ENCODE results near the gene GLTP.

Gene GLTP

GRCh38 chr12:109873653-109874052 lies 6.7 kb downstream of the GLTP start:
- no peaks in the 10 kb centered on the region for H3K9me3 ChIP-seq (ENCODE audit: insufficient read depth, low read depth, low read length)
- no peak overlapping the region for H3K4me2 ChIP-seq (ENCODE audit: low read depth, low read length, poor library complexity, severe bottlenecking)
- no peaks in the 10 kb centered on the region for H3F3A ChIP-seq (ENCODE audit: low read depth)
- H2AFZ ChIP-seq (ENCODE audit: low read length) = no peak overlapping the region
- TF ChIP-seq, protein P1, sequence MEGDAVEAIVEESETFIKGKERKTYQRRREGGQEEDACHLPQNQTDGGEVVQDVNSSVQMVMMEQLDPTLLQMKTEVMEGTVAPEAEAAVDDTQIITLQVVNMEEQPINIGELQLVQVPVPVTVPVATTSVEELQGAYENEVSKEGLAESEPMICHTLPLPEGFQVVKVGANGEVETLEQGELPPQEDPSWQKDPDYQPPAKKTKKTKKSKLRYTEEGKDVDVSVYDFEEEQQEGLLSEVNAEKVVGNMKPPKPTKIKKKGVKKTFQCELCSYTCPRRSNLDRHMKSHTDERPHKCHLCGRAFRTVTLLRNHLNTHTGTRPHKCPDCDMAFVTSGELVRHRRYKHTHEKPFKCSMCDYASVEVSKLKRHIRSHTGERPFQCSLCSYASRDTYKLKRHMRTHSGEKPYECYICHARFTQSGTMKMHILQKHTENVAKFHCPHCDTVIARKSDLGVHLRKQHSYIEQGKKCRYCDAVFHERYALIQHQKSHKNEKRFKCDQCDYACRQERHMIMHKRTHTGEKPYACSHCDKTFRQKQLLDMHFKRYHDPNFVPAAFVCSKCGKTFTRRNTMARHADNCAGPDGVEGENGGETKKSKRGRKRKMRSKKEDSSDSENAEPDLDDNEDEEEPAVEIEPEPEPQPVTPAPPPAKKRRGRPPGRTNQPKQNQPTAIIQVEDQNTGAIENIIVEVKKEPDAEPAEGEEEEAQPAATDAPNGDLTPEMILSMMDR (conservative IDR thresholded peaks at IDR 0.05; ENCODE audit: low read length) = no peak
- no peak for TF ChIP-seq EZH2phosphoT487 (IDR thresholded peaks at IDR 0.05; ENCODE audit: borderline replicate concordance)
- H3K9ac ChIP-seq (ENCODE audit: low read depth, low read length, poor library complexity, severe bottlenecking) = no peak overlapping the region
- peaks cover 41% of the 10 kb centered on the region for H3K79me2 ChIP-seq (ENCODE audit: insufficient read depth, low read length)
- H3K9me2 ChIP-seq (replicated peaks; ENCODE audit: low read depth, low read length) = no peaks in the 10 kb centered on the region
- H3K4me3 ChIP-seq (ENCODE audit: low read length, poor library complexity, severe bottlenecking) = no peak overlapping the region
- H3K36me3 ChIP-seq (ENCODE audit: insufficient read depth, low read length) = no peaks in the 10 kb centered on the region
- H4K20me1 ChIP-seq (ENCODE audit: insufficient read depth, low read length, poor library complexity, severe bottlenecking) = peaks cover 6% of the 10 kb centered on the region
- no peaks in the 10 kb centered on the region for H3K27me3 ChIP-seq (ENCODE audit: insufficient read depth, low read length, poor library complexity, severe bottlenecking)
- peaks cover 50% of the 10 kb centered on the region for H3K4me1 ChIP-seq (ENCODE audit: insufficient read depth, low read length, poor library complexity, severe bottlenecking)

GRCh38 chr12:109871668-109872314 lies 8.6 kb downstream of the GLTP start:
- Histone ChIP-seq H3K4me1 (ENCODE audit: insufficient read depth, low read length, poor library complexity, severe bottlenecking) (peaks cover 34% of the 10 kb centered on the region), H4K20me1 (ENCODE audit: insufficient read depth, low read length, poor library complexity, severe bottlenecking) (peaks cover 6% of the 10 kb centered on the region), H3K79me2 (ENCODE audit: insufficient read depth, low read length) (peaks cover 29% of the 10 kb centered on the region; the same call in 1 of the 2 replicates), H3K9me3 (ENCODE audit: insufficient read depth, low read depth, low read length) (no peaks in the 10 kb centered on the region), H3F3A (ENCODE audit: low read depth) (no peaks in the 10 kb centered on the region), H3K9me2 (replicated peaks; ENCODE audit: low read depth, low read length) (no peaks in the 10 kb centered on the region), H3K36me3 (ENCODE audit: insufficient read depth, low read length) (no peaks in the 10 kb centered on the region), H3K4me2 (ENCODE audit: low read depth, low read length, poor library complexity, severe bottlenecking) (no peak overlapping the region), H3K4me3 (ENCODE audit: low read length, poor library complexity, severe bottlenecking) (no peak overlapping the region), H2AFZ (ENCODE audit: low read length) (no peak overlapping the region), H3K9ac (ENCODE audit: low read depth, low read length, poor library complexity, severe bottlenecking) (no peak overlapping the region), H3K27me3 (ENCODE audit: insufficient read depth, low read length, poor library complexity, severe bottlenecking) (no peaks in the 10 kb centered on the region)
- TF ChIP-seq EZH2phosphoT487 (IDR thresholded peaks at IDR 0.05; ENCODE audit: borderline replicate concordance) = no peak
- TF ChIP-seq, protein P1 (conservative IDR thresholded peaks at IDR 0.05; ENCODE audit: low read length) = no peak

DNA sequence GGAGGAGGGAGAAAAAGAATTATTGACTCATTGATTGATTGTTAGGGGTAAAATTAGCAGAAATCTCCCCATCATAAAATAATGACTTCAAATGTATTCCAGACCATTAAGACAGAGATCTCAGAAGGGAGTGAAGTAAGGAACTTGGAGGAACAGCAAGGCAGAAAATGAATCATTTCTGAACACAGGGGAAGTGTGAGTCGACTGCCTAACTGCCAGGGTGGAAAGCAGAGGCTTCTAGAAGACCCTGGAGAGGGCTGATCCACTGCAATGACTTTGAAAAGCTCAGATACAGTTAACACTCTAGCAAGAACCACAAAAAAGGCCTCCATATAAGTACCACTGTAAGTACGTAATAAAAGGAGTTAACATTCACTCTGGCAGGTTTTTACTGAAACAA lies 9.7 kb downstream of the GLTP start:
- Histone ChIP-seq H3K4me1 (ENCODE audit: insufficient read depth, low read length, poor library complexity, severe bottlenecking) (peaks cover 23% of the 10 kb centered on the region), H3K27me3 (ENCODE audit: insufficient read depth, low read length, poor library complexity, severe bottlenecking) (no peaks in the 10 kb centered on the region), H3K9me3 (ENCODE audit: insufficient read depth, low read depth, low read length) (no peaks in the 10 kb centered on the region), H3K79me2 (ENCODE audit: insufficient read depth, low read length) (peaks cover 26% of the 10 kb centered on the region; the same call in 1 of the 2 replicates), H3K9ac (ENCODE audit: low read depth, low read length, poor library complexity, severe bottlenecking) (no peak overlapping the region), H4K20me1 (ENCODE audit: insufficient read depth, low read length, poor library complexity, severe bottlenecking) (peaks cover 3% of the 10 kb centered on the region), H2AFZ (ENCODE audit: low read length) (no peak overlapping the region), H3K36me3 (ENCODE audit: insufficient read depth, low read length) (no peaks in the 10 kb centered on the region), H3K4me3 (ENCODE audit: low read length, poor library complexity, severe bottlenecking) (no peak overlapping the region), H3F3A (ENCODE audit: low read depth) (no peaks in the 10 kb centered on the region), H3K4me2 (ENCODE audit: low read depth, low read length, poor library complexity, severe bottlenecking) (peak overlapping the region; percentile 16), H3K9me2 (replicated peaks; ENCODE audit: low read depth, low read length) (no peaks in the 10 kb centered on the region)
- TF ChIP-seq, protein P1 (conservative IDR thresholded peaks at IDR 0.05; ENCODE audit: low read length) = no peak
- TF ChIP-seq EZH2phosphoT487 (IDR thresholded peaks at IDR 0.05; ENCODE audit: borderline replicate concordance) = no peak
